Transverse colon (tissue), 4 donors: ENCODE results near the gene SLC22A25. TPM values are rescaled to one million over a fixed set of nuclear protein-coding genes. Genes with fewer than 3 reads are reported as not detected.
"Not testable (repeated sequence)": the region's sequence is repeated elsewhere in the genome, so short reads cannot be mapped to it uniquely, and the experiment has no call there.

Experiments used
- DNase-seq: peaks from one replicate; pipeline ENCODE4 v3.0.0-alpha.2; 2019
- H3K27ac ChIP-seq, 4 donors: fragments of 200-600 bp; sonication (generic); 2 replicates each; pipeline ENCODE4 v1.5.1; 2016 to 2018; ENCODE audit warnings: inconsistent platforms in 4 of 4
- H3K27me3 ChIP-seq: fragments of 200-600 bp; sonication (generic); 2 replicates; pipeline ENCODE4 v1.5.1; 2017; ENCODE audit warnings: inconsistent platforms
- H3K36me3 ChIP-seq, 4 donors: fragments of 200-600 bp; sonication (generic); 2 replicates each; pipeline ENCODE4 v1.5.1; 2017 to 2019; ENCODE audit warnings: inconsistent platforms in 4 of 4
- H3K4me1 ChIP-seq, 4 donors: fragments of 200-600 bp; sonication (generic); 2 replicates each; pipeline ENCODE4 v1.5.1; 2017 to 2020; ENCODE audit warnings: inconsistent platforms in 4 of 4
- H3K4me3 ChIP-seq, 4 donors: fragments of 200-600 bp; sonication (generic); 1 replicate in 1 of 4; 2 replicates in 3 of 4; pipeline versions ENCODE4 v1.5.1 to v1.6.1; 2017 to 2019; ENCODE audit warnings: inconsistent platforms in 4 of 4
- H3K9me3 ChIP-seq, 2 donors: fragments of 200-600 bp; sonication (generic); 2 replicates each; pipeline ENCODE4 v1.5.1; 2017 to 2019; ENCODE audit warnings: inconsistent platforms in 2 of 2
- EP300 ChIP-seq: sonication (generic); formaldehyde crosslinking; IDR thresholded peaks from one replicate; pipeline ENCODE4 v1.6.1; 2017; ENCODE audit warnings: antibody characterized with exemption, low read depth
- POLR2A ChIP-seq: fragments of 450-650 bp; IDR thresholded peaks from one replicate; pipeline ENCODE4 v1.6.1; 2016; ENCODE audit warnings: antibody characterized with exemption, mild to moderate bottlenecking, moderate library complexity
- POLR2AphosphoS5 ChIP-seq, 3 donors: sonication (generic); formaldehyde crosslinking; IDR thresholded peaks; one replicate each; pipeline ENCODE4 v1.6.1; 2016; ENCODE audit warnings: antibody characterized with exemption in 3 of 3
- WGBS, 2 donors: methylation state at CpG; one replicate each; pipeline ENCODE4 v1.1.5; 2018; ENCODE audit warnings: low coverage in 1 of 2; 5-methylcytosine and 5-hydroxymethylcytosine counted together
- in situ Hi-C, 4 donors: fragments of 200-750 bp; cut with MboI; loops; one replicate each; pipeline versions ENCODE4 v1.15.0 to v1.15.1; 2017; ENCODE audit warnings: low sequenced_read_pairs in 3 of 4, low pct_ligation_motif_present in 1 of 4, low pct_unique_long_range_greater_than_20kb in 1 of 4
- intact Hi-C: fragments of 100-400 bp; cut with DNase I; formaldehyde crosslinking; loops from one replicate; pipeline ENCODE4 v1.15.1; 2023; ENCODE audit warnings: low total_unique reads
- total RNA-seq, 4 donors: library from RNA; depleted of rRNA; stranded (reverse); fragments of >200 nt; gene quantifications; one replicate each; pipeline ENCODE4 v1.1.0, GENCODE V29; 2016
- TF ChIP-seq, protein P1 (sequence below), 5 experiments: fragments of 200-600 bp in 3 of 5; fragments of 450-650 bp in 2 of 5; sonication (generic) in 3 of 5; IDR thresholded peaks; 1 replicate in 2 of 5; 2 replicates in 3 of 5; pipeline ENCODE4 v1.5.1; 2016 to 2017; ENCODE audit warnings: antibody characterized with exemption in 5 of 5, inconsistent platforms in 3 of 5, mild to moderate bottlenecking in 2 of 5, moderate library complexity in 1 of 5

Gene SLC22A25
- total RNA-seq, 4 donors from 2014 or later = not detected

DNA sequence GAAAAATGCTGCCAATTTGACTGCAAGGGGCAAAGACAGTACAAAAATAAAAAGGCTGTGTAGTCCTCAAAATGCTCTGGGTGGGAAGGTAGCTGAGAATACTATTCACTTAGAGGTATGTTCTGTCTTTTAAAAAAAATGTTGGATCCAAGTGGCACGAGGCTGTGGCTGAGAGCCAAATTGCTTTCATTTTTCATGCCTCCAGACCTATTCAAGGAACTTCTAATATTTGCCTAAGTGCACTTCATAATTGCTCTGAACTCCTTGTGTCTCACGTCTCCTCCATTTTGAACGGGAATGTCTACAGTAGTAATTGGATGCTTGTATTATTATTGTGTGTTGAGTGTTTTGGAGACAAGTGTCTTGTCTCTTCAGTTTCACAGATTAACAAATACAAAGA, 19.1 kb upstream of the SLC22A25 start:
- H3K4me3 ChIP-seq = no peak overlapping the region
- intact Hi-C loops = no loop called here
- peaks cover 16% of the 10 kb centered on the region for H3K27me3 ChIP-seq
- no peaks in the 10 kb centered on the region for H3K36me3 ChIP-seq
- whole genome bisulfite sequencing, 2 donors = 47 to 48% methylated on average over 3 of the region's 3 CpGs
- no peak overlapping the region for H3K27ac ChIP-seq
- TF ChIP-seq, protein P1, sequence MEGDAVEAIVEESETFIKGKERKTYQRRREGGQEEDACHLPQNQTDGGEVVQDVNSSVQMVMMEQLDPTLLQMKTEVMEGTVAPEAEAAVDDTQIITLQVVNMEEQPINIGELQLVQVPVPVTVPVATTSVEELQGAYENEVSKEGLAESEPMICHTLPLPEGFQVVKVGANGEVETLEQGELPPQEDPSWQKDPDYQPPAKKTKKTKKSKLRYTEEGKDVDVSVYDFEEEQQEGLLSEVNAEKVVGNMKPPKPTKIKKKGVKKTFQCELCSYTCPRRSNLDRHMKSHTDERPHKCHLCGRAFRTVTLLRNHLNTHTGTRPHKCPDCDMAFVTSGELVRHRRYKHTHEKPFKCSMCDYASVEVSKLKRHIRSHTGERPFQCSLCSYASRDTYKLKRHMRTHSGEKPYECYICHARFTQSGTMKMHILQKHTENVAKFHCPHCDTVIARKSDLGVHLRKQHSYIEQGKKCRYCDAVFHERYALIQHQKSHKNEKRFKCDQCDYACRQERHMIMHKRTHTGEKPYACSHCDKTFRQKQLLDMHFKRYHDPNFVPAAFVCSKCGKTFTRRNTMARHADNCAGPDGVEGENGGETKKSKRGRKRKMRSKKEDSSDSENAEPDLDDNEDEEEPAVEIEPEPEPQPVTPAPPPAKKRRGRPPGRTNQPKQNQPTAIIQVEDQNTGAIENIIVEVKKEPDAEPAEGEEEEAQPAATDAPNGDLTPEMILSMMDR (IDR thresholded peaks at IDR 0.05) = no peak
- TF ChIP-seq POLR2A = no peak
- no peak for TF ChIP-seq EP300
- no peak for TF ChIP-seq POLR2AphosphoS5 (IDR thresholded peaks at IDR 0.05)
- in situ Hi-C loops = no loop called here
- no peaks in the 10 kb centered on the region for H3K4me1 ChIP-seq
- DNase-seq = no peak
- no peaks in the 10 kb centered on the region for H3K9me3 ChIP-seq

DNA sequence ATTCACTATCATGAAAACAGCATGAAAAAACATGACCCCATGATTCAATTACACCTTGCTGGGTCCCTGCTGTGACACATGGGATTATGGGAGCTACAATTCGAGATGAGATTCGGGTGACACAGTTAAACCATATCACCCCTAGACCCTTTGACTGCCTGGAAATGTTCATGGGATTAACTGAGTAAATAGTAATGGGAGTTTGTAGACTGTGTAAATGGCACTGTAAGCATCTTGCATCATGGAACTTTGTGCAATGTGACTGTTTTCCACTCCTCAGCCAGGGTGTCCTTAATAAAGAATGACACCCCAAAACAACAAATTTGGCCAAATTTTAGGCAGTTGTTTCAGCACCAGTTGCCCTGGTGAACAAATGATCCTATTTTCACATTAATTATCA, 7.9 kb upstream of the SLC22A25 start:
- TF ChIP-seq, protein P1 (IDR thresholded peaks at IDR 0.05) = no peak
- no peak for TF ChIP-seq EP300
- no peak for TF ChIP-seq POLR2AphosphoS5 (IDR thresholded peaks at IDR 0.05)
- TF ChIP-seq POLR2A = no peak
- H3K4me1 ChIP-seq = no peaks in the 10 kb centered on the region
- no peak overlapping the region for H3K4me3 ChIP-seq
- WGBS, 2 donors = 75% methylated on average over 2 of the region's 2 CpGs; no CpG with 5 or more reads in 1 of the 2 donors
- peaks cover 27% of the 10 kb centered on the region for H3K27me3 ChIP-seq
- intact Hi-C loops (no loop called here), in situ Hi-C loops (no loop called here)
- H3K36me3 ChIP-seq = no peaks in the 10 kb centered on the region
- no peaks in the 10 kb centered on the region for H3K9me3 ChIP-seq
- H3K27ac ChIP-seq = no peak overlapping the region
- no peak for DNase-seq

DNA sequence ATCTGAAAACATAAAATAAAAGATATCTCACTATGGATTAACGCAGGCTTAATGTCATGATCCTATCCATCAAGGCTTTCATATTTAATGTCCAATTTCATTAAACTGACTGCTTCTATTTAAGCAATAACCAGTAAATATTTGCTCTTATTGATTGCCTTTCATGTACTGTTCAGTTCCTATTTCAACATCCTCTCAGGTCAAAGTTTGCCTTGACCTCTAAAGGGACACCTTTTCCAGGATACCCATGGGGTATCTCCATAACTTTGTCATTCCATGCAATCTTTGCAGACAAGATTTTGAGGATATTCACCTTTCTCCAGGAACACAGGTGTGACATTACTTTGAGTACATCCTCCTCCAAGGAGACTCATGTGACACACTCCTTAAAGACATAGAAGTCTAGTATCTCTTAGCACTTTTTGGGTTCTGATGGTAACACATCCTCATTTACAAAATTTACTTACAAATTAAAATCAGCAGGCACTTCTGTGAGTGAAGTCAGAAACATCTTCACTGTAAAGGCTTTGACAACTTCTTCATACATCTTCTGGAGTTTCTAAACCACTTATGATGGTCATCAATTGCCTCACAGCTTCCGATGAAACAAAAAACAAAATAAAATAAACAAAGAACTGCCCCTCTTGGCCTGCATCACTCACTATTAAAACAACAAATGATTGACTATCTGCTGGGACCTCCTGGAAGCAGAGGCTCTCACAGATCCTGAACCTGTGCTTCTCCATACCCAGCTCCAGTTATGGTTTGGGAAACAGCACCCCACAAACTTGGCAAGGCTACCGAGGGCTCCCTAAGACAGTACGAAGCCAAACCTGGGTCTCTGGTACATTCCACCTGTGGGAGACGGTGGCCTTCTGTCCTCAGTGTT, 7.0 kb upstream of the SLC22A25 start:
- H3K27ac ChIP-seq = no peak overlapping the region
- H3K9me3 ChIP-seq = no peaks in the 10 kb centered on the region
- no peak for TF ChIP-seq EP300
- DNase-seq = no peak
- 86 to 95% methylated on average over 2 to 5 of the region's 5 CpGs for WGBS, 2 donors
- in situ Hi-C loops (no loop called here), intact Hi-C loops (no loop called here)
- peaks cover 32% of the 10 kb centered on the region for H3K27me3 ChIP-seq
- H3K36me3 ChIP-seq = no peaks in the 10 kb centered on the region
- H3K4me3 ChIP-seq = no peak overlapping the region
- no peaks in the 10 kb centered on the region for H3K4me1 ChIP-seq

GRCh38 chr11:63248966-63249365, 5.6 kb upstream of the SLC22A25 start:
- 70 to 74% methylated on average over 2 to 3 of the region's 3 CpGs for WGBS, 2 donors
- Histone ChIP-seq H3K9me3 (no peaks in the 10 kb centered on the region), H3K4me1 (no peaks in the 10 kb centered on the region), H3K36me3 (no peaks in the 10 kb centered on the region), H3K27me3 (peaks cover 42% of the 10 kb centered on the region), H3K4me3 (no peak overlapping the region), H3K27ac (no peak overlapping the region)
- DNase-seq = no peak
- in situ Hi-C loops (no loop called here), intact Hi-C loops (no loop called here)
- TF ChIP-seq, protein P1 (IDR thresholded peaks at IDR 0.05) = no peak
- TF ChIP-seq POLR2AphosphoS5 (IDR thresholded peaks at IDR 0.05) = no peak
- no peak for TF ChIP-seq EP300
- no peak for TF ChIP-seq POLR2A

- in situ Hi-C loops, DNase-seq, H3K4me1 ChIP-seq, H3K27ac ChIP-seq, H3K36me3 ChIP-seq, H3K9me3 ChIP-seq, H3K4me3 ChIP-seq, intact Hi-C loops: not testable (repeated sequence)
- H3K27me3 ChIP-seq = peaks cover 42% of the 10 kb centered on the region
- WGBS, 2 donors = 36 to 51% methylated on average over 4 to 7 of the region's 7 CpGs
Measured at GRCh38 chr11:63247237-63248002, 4.0 kb upstream of the SLC22A25 start.
